HG02970 (cell line): ENCODE data around the gene CHCHD6.

ENCODE experiments used
- ATAC-seq: cut with Tn5 transposase; IDR thresholded peaks from one replicate; pipeline ENCODE4 v1.9.1; 2021; ENCODE audit warnings: mild to moderate bottlenecking, moderate library complexity, moderate number of reproducible peaks; ENCODE audit not compliant: unreplicated experiment, low FRiP score

CHCHD6 gene

GRCh38 chr3:126952983-126953660, 249.1 kb downstream of the CHCHD6 start:
- no peak for ATAC-seq

GRCh38 chr3:126954141-126954842, 250.3 kb downstream of the CHCHD6 start:
- ATAC-seq: no peak

- no peak for ATAC-seq
Measured at GRCh38 chr3:126955004-126955790, 251.2 kb downstream of the CHCHD6 start.

- no peak for ATAC-seq
Measured at GRCh38 chr3:126956361-126956760, 252.3 kb downstream of the CHCHD6 start.

- ATAC-seq: no peak
Measured at GRCh38 chr3:126956866-126957650, 253.0 kb downstream of the CHCHD6 start.

- ATAC-seq: no peak
Measured at GRCh38 chr3:126957776-126958637, 254.0 kb downstream of the CHCHD6 start.

- no peak for ATAC-seq
Measured at GRCh38 chr3:126958638-126959085, 254.6 kb downstream of the CHCHD6 start.

- no peak for ATAC-seq
Measured at GRCh38 chr3:126959136-126959920, 255.3 kb downstream of the CHCHD6 start.

- ATAC-seq: no peak
Measured at GRCh38 chr3:126959921-126960603, 256.0 kb downstream of the CHCHD6 start.

GRCh38 chr3:126960604-126960995, 256.6 kb downstream of the CHCHD6 start:
- no peak for ATAC-seq

GRCh38 chr3:126961191-126961790, 257.3 kb downstream of the CHCHD6 start:
- ATAC-seq: no peak

GRCh38 chr3:126961791-126962461, 257.9 kb downstream of the CHCHD6 start:
- ATAC-seq: no peak

GRCh38 chr3:126962756-126963155, 258.7 kb downstream of the CHCHD6 start:
- ATAC-seq: no peak

- no peak for ATAC-seq
Measured at GRCh38 chr3:126963261-126964190, 259.5 kb downstream of the CHCHD6 start.

- no peak for ATAC-seq
Measured at GRCh38 chr3:126964261-126964660, 260.2 kb downstream of the CHCHD6 start.

- ATAC-seq: no peak
Measured at GRCh38 chr3:126964950-126965349, 260.9 kb downstream of the CHCHD6 start.
